ENCODE data around the gene PROCA1.
A peak's percentile ranks its signal among the peaks of the same experiment; 100 is the strongest.

DNA sequence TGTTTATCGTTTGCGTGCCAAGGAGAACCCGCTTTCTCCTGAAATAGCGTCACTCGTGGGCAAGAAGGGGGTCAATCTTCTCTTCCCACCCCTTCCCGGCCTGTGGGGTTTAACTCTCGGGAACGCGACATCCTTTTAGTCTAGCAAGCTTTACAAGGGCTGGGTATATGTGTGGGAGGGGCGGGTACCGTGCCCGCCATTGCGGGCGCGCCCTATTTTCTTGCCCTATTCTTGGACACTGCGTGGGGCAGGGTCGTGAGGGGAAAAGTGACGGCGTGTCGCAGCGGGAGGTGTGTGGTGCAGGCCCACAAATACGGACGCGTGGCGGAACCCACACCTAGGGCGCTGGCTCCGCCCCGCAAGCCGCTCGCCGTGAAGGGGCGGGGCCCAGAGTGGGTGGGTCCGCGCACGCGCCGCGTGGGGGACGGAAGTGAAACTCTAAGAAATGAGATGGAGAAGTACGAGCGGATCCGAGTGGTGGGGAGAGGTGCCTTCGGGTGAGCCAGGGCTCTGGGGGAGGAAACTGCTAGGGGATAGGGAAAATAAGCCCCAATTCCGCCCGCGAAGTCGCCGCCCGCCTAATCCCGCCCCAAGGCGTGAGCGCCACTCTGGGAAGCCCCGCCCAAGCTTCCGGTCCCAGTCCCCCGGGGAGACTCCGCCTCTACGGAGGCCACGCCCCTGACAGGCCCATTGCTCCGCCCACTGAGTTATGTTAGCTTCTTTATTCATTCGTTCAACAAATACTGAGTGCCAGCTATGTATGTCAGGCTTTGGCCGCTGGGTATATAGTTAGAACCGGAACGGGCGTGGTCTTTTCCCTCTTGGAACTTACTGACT lies 16.9 kb upstream of the PROCA1 start, which contains the start of gene NEK8:
- TF ChIP-seq, protein P1, sequence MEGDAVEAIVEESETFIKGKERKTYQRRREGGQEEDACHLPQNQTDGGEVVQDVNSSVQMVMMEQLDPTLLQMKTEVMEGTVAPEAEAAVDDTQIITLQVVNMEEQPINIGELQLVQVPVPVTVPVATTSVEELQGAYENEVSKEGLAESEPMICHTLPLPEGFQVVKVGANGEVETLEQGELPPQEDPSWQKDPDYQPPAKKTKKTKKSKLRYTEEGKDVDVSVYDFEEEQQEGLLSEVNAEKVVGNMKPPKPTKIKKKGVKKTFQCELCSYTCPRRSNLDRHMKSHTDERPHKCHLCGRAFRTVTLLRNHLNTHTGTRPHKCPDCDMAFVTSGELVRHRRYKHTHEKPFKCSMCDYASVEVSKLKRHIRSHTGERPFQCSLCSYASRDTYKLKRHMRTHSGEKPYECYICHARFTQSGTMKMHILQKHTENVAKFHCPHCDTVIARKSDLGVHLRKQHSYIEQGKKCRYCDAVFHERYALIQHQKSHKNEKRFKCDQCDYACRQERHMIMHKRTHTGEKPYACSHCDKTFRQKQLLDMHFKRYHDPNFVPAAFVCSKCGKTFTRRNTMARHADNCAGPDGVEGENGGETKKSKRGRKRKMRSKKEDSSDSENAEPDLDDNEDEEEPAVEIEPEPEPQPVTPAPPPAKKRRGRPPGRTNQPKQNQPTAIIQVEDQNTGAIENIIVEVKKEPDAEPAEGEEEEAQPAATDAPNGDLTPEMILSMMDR (IDR thresholded peaks at IDR 0.05): no peak
- TF ChIP-seq POLR2AphosphoS5 (IDR thresholded peaks at IDR 0.05) (peak in 1 of 3 donors; percentile 30), EP300 (IDR thresholded peaks at IDR 0.05) (no peak)

Measured in suprapubic skin (tissue), 4 donors.